HEK293 (cell line): ENCODE data around the gene PRKAG2.
A peak's percentile ranks its signal among the peaks of the same experiment; 100 is the strongest.

Experiments used
- BCL11A ChIP-seq: fragments of 450-650 bp; formaldehyde crosslinking; IDR thresholded peaks from 2 replicates; pipeline ENCODE4 v1.5.1; 2016; ENCODE audit warnings: low read depth, missing biosample characterization, missing genetic modification characterization
- ELK4 ChIP-seq: IDR thresholded peaks from 2 replicates; pipeline ENCODE4 v1.6.1; 2011; ENCODE audit warnings: mild to moderate bottlenecking, low read depth, low read length, borderline replicate concordance
- FEZF1 ChIP-seq: fragments of 450-650 bp; formaldehyde crosslinking; IDR thresholded peaks from 2 replicates; pipeline ENCODE4 v1.5.1; 2016; ENCODE audit warnings: missing biosample characterization, missing genetic modification characterization
- HOXC10 ChIP-seq: sonication (generic); formaldehyde crosslinking; IDR thresholded peaks from 2 replicates; pipeline ENCODE4 v1.8.1; 2023; ENCODE audit warnings: mild to moderate bottlenecking, missing genetic modification reagents
- OSR2 ChIP-seq: fragments of 450-650 bp; formaldehyde crosslinking; IDR thresholded peaks from 2 replicates; pipeline ENCODE4 v1.5.1; 2016; ENCODE audit warnings: missing biosample characterization, missing genetic modification characterization
- PBX3 ChIP-seq: sonication (generic); formaldehyde crosslinking; IDR thresholded peaks from 2 replicates; pipeline ENCODE4 v1.8.1; 2022; ENCODE audit warnings: mild to moderate bottlenecking, moderate library complexity, missing genetic modification reagents
- SALL2 ChIP-seq: fragments of 450-650 bp; formaldehyde crosslinking; IDR thresholded peaks from 2 replicates; pipeline ENCODE4 v1.5.0; 2017; ENCODE audit warnings: missing biosample characterization, mild to moderate bottlenecking, missing genetic modification characterization, borderline replicate concordance
- SP2 ChIP-seq: fragments of 450-650 bp; formaldehyde crosslinking; IDR thresholded peaks from 2 replicates; pipeline ENCODE4 v1.5.1; 2016; ENCODE audit warnings: missing biosample characterization, missing genetic modification characterization
- YY2 ChIP-seq: fragments of 450-650 bp; formaldehyde crosslinking; IDR thresholded peaks from 2 replicates; pipeline ENCODE4 v1.5.1; 2016; ENCODE audit warnings: missing biosample characterization, missing genetic modification characterization
- ZNF18 ChIP-seq: fragments of 450-650 bp; formaldehyde crosslinking; IDR thresholded peaks from 2 replicates; pipeline ENCODE4 v1.5.1; 2016; ENCODE audit warnings: missing biosample characterization, missing genetic modification characterization
- ZNF221 ChIP-seq: fragments of 450-650 bp; formaldehyde crosslinking; IDR thresholded peaks from 2 replicates; pipeline ENCODE4 v1.5.1; 2017; ENCODE audit warnings: missing biosample characterization, missing genetic modification characterization, borderline replicate concordance
- ZNF223 ChIP-seq: fragments of 450-650 bp; formaldehyde crosslinking; IDR thresholded peaks from 2 replicates; pipeline ENCODE4 v1.5.1; 2016; ENCODE audit warnings: missing biosample characterization, missing genetic modification characterization
- ZNF24 ChIP-seq: fragments of 450-650 bp; formaldehyde crosslinking; IDR thresholded peaks from 2 replicates; pipeline ENCODE4 v1.5.1; 2016; ENCODE audit warnings: missing biosample characterization, missing genetic modification characterization
- ZNF292 ChIP-seq: fragments of 450-650 bp; formaldehyde crosslinking; IDR thresholded peaks from 2 replicates; pipeline ENCODE4 v1.5.1; 2016; ENCODE audit warnings: low read depth, missing biosample characterization, missing genetic modification characterization, borderline replicate concordance
- ZNF350 ChIP-seq: fragments of 450-650 bp; formaldehyde crosslinking; IDR thresholded peaks from 2 replicates; pipeline ENCODE4 v1.5.0; 2017; ENCODE audit warnings: missing biosample characterization, mild to moderate bottlenecking, missing genetic modification characterization
- ZNF394 ChIP-seq: fragments of 450-650 bp; formaldehyde crosslinking; IDR thresholded peaks from 2 replicates; pipeline ENCODE4 v1.5.1; 2016; ENCODE audit warnings: missing biosample characterization, missing genetic modification characterization, mild to moderate bottlenecking, moderate library complexity, borderline replicate concordance
- ZNF398 ChIP-seq: fragments of 450-650 bp; formaldehyde crosslinking; IDR thresholded peaks from 2 replicates; pipeline ENCODE4 v1.5.1; 2017; ENCODE audit warnings: missing biosample characterization, missing genetic modification characterization
- ZNF404 ChIP-seq: fragments of 450-650 bp; formaldehyde crosslinking; IDR thresholded peaks from 2 replicates; pipeline ENCODE4 v1.5.1; 2017; ENCODE audit warnings: missing biosample characterization, missing genetic modification characterization
- ZNF433 ChIP-seq: fragments of 450-650 bp; formaldehyde crosslinking; IDR thresholded peaks from 2 replicates; pipeline ENCODE4 v1.5.1; 2016; ENCODE audit warnings: missing biosample characterization, missing genetic modification characterization, low read depth
- ZNF449 ChIP-seq: fragments of 450-650 bp; formaldehyde crosslinking; IDR thresholded peaks from 2 replicates; pipeline ENCODE4 v1.5.1; 2017; ENCODE audit warnings: missing biosample characterization, mild to moderate bottlenecking, missing genetic modification characterization, moderate library complexity
- ZNF544 ChIP-seq: fragments of 450-650 bp; formaldehyde crosslinking; IDR thresholded peaks from 2 replicates; pipeline ENCODE4 v1.5.0; 2017; ENCODE audit warnings: missing biosample characterization, missing genetic modification characterization
- ZNF548 ChIP-seq: fragments of 450-650 bp; formaldehyde crosslinking; IDR thresholded peaks from 2 replicates; pipeline ENCODE4 v1.5.1; 2016; ENCODE audit warnings: missing biosample characterization, missing genetic modification characterization
- ZNF560 ChIP-seq: fragments of 450-650 bp; formaldehyde crosslinking; IDR thresholded peaks from 2 replicates; pipeline ENCODE4 v1.5.1; 2017; ENCODE audit warnings: missing biosample characterization, missing genetic modification characterization, borderline replicate concordance
- ZNF580 ChIP-seq: fragments of 450-650 bp; formaldehyde crosslinking; IDR thresholded peaks from 2 replicates; pipeline ENCODE4 v1.5.1; 2016; ENCODE audit warnings: missing biosample characterization, missing genetic modification characterization
- ZNF585B ChIP-seq: fragments of 450-650 bp; formaldehyde crosslinking; IDR thresholded peaks from 2 replicates; pipeline ENCODE4 v1.5.1; 2016; ENCODE audit warnings: missing biosample characterization, missing genetic modification characterization
- ZNF658 ChIP-seq: fragments of 450-650 bp; formaldehyde crosslinking; IDR thresholded peaks from 2 replicates; pipeline ENCODE4; 2016; ENCODE audit warnings: missing biosample characterization, missing genetic modification characterization
- ZNF830 ChIP-seq: fragments of 450-650 bp; IDR thresholded peaks from 2 replicates; pipeline ENCODE4 v1.5.0; 2018; ENCODE audit warnings: missing biosample characterization, missing genetic modification characterization, low read depth, mild to moderate bottlenecking, moderate library complexity
- ZSCAN18 ChIP-seq: fragments of 450-650 bp; formaldehyde crosslinking; IDR thresholded peaks from 2 replicates; pipeline ENCODE4 v1.5.1; 2016; ENCODE audit warnings: missing biosample characterization, missing genetic modification characterization
- ZSCAN5A ChIP-seq: fragments of 450-650 bp; formaldehyde crosslinking; IDR thresholded peaks from 2 replicates; pipeline ENCODE4 v1.5.1; 2016; ENCODE audit warnings: missing biosample characterization, missing genetic modification characterization

The PRKAG2 gene

GRCh38 chr7:151782598-151783448 lies 94.1 kb downstream of the PRKAG2 start (continued):
- no peak for TF ChIP-seq ZSCAN5A
- TF ChIP-seq ZNF18 (tag by site-specific recombination), result no peak
- TF ChIP-seq SP2, result no peak
- TF ChIP-seq PBX3 (CRISPR knock-in tag), result no peak
- no peak for TF ChIP-seq ZNF398
- 0 out of 2 replicates have a peak, but pooled peaks have one; percentile 25 for TF ChIP-seq ZNF394
- TF ChIP-seq ZNF24 (tag by site-specific recombination), result no peak
- TF ChIP-seq ELK4, result no peak
- 0 out of 2 replicates have a peak, but pooled peaks have one; percentile 40 for TF ChIP-seq ZNF449 (tag by site-specific recombination)
- TF ChIP-seq FEZF1, result no peak
- TF ChIP-seq ZNF223 (tag by site-specific recombination), result peak; percentile 58; the same call in 1 of the 2 replicates
- TF ChIP-seq ZNF404, result no peak
- no peak for TF ChIP-seq ZNF433 (tag by site-specific recombination)
- no peak for TF ChIP-seq ZNF548 (tag by site-specific recombination)
- TF ChIP-seq HOXC10, result no peak
- no peak for TF ChIP-seq ZNF292 (tag by site-specific recombination)
- TF ChIP-seq ZNF830, result no peak
- no peak for TF ChIP-seq ZNF221 (tag by site-specific recombination)
- TF ChIP-seq ZNF350 (tag by site-specific recombination), result no peak
- no peak for TF ChIP-seq ZNF544 (tag by site-specific recombination)
- TF ChIP-seq BCL11A (tag by site-specific recombination), result peak; percentile 56; the same call in 1 of the 2 replicates
- TF ChIP-seq ZNF585B (tag by site-specific recombination), result no peak
- no peak for TF ChIP-seq ZNF580 (tag by site-specific recombination)
- TF ChIP-seq ZNF658 (tag by site-specific recombination), result no peak
- TF ChIP-seq ZNF560 (tag by site-specific recombination), result no peak
- TF ChIP-seq OSR2 (tag by site-specific recombination), result no peak
- TF ChIP-seq ZSCAN18, result no peak
- TF ChIP-seq SALL2 (tag by site-specific recombination), result no peak
- TF ChIP-seq YY2 (tag by site-specific recombination), result no peak
